Stimulated activated CD4-positive, alpha-beta T cell treated with anti-CD3 and anti-CD28 coated beads, Interleukin-1b, Interleukin-23, amount 100 ng/mL, for 48 hours (primary cell): ENCODE results near the gene SORCS2.

Experiments
- DNase-seq: peaks from one replicate; pipeline ENCODE4 v3.0.0-alpha.2; 2020

The SORCS2 gene

DNA sequence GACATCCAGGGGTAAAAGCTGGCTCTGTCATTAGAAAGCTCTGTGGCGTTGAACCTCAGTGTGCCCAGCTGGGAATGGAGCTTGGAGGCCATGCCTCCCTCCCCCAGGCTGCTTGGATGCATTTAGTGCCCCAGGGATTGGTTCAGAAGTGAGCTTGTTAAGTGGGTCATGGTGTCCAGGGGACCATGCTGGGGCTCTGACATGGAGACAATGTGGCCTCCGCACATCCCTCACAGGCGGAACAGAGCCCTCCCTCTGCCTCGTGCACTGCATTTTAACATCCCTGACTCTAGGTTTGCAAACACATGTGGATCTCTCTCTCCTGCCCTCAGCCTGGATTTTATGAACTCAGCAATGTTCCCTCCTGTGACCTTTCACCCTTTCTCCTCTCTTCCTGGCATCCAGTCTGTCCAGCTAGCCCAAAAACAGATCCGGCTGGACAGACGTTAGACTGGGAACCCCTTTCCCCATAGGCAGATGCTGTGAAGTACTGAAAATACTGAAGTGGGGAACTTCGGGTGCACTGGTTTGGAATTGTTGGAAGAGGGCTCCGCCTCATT is 81.5 kb downstream of the SORCS2 start:
- no peak for DNase-seq

GRCh38 chr4:7275067-7275466 is 82.7 kb downstream of the SORCS2 start:
- no peak for DNase-seq

DNA sequence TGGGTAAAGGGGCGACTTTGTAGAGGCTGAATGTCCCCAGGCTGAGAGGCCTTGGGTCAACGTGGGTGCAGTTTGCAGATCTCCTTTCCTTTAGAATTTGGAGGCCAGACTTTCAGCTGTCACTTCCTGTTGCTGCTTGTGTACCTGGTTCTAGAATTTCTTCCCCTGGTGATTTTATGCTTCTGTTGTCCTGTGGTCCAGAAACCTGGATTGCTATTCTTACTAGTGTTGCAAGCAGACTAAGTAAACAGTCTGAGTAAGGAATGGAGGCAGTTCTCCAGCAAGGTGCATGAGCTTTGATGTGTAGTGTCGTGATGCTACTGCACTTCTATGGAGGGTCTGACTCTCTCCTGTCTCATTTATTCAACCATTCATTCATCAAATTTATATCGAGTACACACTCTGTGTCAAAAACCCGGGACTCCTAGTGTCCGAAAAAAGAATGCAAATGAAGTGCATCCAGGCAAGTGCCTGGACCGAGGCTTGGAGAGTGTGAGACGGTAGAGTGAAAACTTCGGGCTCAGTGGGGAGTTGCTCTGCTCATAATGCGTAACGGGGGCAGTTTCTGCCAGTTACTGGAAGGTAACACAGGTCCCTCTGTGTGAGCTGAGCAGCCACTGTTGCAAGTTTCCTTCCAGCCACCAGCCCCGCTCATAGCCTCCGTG is 83.3 kb downstream of the SORCS2 start:
- DNase-seq, result no peak

DNA sequence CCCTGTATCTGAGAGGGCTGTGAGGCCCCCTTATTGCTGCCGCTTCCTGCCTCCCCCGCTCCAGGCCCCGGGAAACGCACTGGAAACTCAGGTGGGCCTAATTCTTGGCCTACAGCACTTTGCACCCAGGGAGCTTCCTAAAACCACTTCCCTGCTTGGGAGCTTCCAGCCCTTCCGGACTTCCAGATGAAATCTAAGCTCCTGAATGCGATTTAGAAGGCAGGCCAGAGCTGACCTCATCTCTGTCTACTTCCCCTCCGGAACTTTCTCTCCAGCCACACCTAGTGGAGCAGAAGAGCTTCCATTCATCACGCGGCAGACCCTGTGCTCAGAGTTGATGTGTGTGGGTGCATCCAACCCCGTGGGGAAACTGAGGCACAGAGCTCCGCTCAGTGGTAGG is 84.2 kb downstream of the SORCS2 start:
- DNase-seq, result no peak

DNA sequence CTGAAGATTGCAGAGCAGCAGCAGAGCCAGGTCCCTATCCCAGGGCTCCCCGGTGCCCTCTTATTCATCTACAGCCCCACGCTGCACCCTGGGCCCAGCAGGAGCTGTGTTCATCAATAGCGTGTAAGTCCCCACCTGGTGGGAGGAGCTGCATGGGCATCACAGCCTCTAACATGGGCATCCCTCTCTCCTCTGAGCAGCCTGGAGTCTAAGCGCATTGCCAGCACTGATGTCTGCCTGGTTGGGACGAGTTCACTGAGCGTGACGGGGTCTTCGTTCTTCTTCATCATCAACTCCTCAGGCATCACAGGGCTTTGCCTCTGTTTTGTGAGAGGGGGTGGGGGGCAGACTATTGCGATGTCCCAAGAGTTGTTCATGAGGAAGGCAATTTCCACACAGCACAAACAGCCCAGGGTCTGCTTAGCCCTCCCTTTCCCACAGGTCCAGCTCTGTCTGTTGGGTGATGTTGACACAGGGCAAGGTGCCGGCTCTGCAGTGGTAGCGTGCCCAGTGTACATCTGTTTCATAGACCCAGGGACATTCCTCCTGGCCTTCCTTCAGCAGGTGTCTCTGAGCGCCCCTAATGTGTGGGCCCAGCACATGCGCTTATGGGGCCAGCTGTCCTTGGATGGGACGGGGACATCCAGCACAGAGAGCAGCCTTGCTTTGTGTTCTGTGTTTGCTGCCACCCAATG is 85.9 kb downstream of the SORCS2 start:
- DNase-seq, result no peak

- DNase-seq, result no peak
Observed at GRCh38 chr4:7278981-7279380, 86.6 kb downstream of the SORCS2 start.

GRCh38 chr4:7279902-7280301 is 87.6 kb downstream of the SORCS2 start:
- no peak for DNase-seq

DNA sequence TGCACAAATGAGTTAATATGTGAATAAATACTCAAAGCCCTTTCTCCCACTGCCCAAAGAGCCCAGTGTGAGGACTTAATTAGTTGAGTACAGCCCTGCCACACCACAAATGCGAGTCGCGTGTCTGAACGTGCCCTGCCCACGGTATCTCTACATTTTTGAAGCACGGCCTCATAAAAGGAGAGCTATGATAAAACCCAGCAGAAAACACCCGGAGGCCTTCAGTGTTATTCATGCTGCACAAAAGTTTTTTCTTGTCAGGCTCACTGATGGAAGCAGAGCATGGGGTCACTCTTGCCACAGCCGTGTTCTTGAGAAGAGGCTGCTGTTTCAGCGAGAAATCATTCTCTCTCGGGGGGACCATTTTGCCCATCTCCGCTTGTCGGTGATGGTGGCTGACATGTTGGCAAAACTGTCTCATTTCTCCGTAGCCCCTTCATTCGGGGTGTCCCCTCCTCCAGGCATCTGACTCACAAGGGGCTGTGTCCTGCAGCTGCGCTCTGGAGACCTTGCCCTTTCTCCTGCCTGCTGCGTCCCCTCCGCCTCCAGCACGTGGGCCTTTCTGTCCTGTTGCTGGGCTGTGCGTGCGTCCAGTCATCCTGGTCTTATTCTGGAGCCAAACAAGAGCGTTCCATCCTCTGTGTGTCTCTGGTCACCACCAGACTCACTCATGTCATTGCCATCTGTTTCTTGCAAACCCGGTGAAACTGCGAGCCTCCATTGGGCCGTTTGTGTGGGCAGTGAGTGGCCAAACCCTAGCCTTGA is 88.8 kb downstream of the SORCS2 start:
- no peak for DNase-seq

- DNase-seq, result no peak
Observed at GRCh38 chr4:7281691-7282665, 89.6 kb downstream of the SORCS2 start.

GRCh38 chr4:7282786-7283440 is 90.6 kb downstream of the SORCS2 start:
- DNase-seq, result no peak

- DNase-seq, result no peak
Observed at GRCh38 chr4:7285244-7286094, 93.1 kb downstream of the SORCS2 start.

DNA sequence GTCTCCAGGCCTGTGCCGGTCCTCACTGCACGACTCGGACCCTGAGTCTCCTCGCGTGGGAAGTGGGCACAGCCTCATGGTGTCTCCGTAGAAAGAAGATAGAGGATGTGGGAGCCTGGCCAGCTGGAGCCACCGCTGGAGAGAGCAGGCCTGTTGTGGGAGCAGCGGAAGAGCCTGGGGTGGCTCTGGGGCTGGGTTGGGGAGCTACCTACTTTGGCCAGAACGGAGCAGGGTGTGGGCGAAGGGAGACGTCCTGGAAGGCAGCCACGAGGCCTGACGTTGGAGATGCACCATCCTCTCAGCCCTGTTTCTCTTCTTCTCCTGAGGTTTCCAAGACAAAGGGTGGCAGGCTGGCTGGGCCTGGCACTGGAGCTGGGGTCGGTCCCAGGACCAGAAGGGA is 93.8 kb downstream of the SORCS2 start:
- DNase-seq, result no peak

DNA sequence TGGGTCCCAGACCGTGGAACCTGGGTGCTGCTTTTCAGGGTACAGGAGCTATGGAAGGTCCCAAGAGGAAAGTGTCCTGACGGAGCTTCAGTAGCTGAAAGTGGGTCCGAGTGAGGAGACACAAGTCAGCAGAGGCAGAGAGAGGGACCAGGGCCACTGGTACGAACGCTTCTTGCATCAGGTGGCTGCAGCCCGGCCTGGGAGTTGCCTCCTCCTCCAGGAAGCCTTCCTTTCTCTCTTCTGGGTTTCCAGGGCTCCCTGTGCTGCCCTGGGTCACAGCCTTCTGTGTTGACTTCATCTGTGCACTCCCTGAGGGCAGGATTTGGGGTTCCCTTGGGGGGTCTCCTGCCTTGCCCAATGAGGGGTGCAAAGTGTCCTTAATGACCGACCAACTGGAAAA is 94.5 kb downstream of the SORCS2 start:
- DNase-seq, result no peak

- no peak for DNase-seq
Observed at GRCh38 chr4:7287274-7287917, 95.1 kb downstream of the SORCS2 start.

DNA sequence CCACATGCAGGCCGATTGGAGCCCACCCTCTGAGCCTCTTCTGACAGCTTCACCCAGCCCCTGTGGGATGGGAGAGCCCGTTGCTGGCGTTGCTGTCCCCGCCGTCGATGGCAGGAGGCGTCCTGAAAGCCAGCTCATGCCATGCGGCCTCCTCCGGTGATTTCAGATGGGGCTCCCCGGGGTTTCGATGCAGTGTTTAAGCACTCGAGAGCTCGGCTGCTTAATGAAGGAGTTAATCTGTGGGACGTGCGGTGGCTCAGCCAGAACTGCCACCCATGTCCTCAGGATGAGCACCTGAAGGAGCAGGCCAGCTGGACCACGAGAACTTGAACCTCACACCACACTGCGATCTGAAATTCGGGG is 95.6 kb downstream of the SORCS2 start:
- no peak for DNase-seq

DNA sequence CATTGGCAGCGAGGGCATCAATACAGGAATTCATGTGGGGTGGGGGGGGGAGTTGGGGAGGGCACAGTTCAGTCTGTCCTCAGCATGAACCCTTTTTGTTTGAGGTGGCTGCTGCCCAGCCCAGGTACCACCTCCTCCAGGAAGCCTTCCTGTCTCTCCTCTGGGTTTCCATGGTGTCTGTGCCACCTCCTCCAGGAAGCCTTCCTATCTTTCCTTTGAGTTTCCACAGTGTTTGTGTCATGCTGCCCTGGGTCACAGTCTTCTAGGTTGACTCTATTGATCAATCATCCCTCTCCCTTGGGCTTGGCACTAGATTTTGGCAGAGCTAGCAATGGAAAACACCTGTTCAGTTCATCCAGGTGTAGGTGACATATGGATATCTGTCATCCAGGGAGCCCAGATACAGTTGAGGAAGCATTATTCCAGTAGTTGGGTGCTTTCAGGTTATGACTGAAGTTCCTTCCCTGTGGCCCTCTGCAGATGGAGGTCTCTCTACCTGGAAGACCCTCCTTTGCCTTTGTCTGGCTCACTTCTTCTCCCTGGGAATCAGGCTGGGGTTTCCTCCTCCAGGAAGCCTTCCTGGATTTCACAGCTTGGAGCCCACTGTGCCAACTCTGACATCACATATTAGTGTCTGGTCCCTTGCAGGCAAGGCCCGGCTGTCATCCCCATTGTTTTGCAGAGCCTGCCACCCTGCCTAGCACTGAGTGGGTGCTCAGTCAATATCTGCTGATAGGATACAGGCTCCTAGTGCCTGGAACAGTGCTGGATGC is 96.6 kb downstream of the SORCS2 start:
- DNase-seq, result no peak

GRCh38 chr4:7289589-7289988 is 97.3 kb downstream of the SORCS2 start:
- DNase-seq, result no peak

GRCh38 chr4:7291372-7292114 is 99.2 kb downstream of the SORCS2 start:
- DNase-seq, result no peak

- DNase-seq, result no peak
Observed at GRCh38 chr4:7293703-7294102, 101.4 kb downstream of the SORCS2 start.
